CD1c-positive myeloid dendritic cell (primary cell): Measurements from ENCODE around the gene MGME1.
"Not testable (repeated sequence)": the region's sequence is repeated elsewhere in the genome, so short reads cannot be mapped to it uniquely, and the experiment has no call there.

Source experiments
- DNase-seq: peaks from one replicate; pipeline ENCODE4 v3.0.0-alpha.2; 2016; ENCODE audit errors: extremely low spot score

Gene MGME1

GRCh38 chr20:18020931-18021330 lies 52.1 kb downstream of the MGME1 start:
- no peak for DNase-seq

GRCh38 chr20:18024606-18025127 lies 55.8 kb downstream of the MGME1 start:
- no peak for DNase-seq

GRCh38 chr20:18027011-18027410 lies 58.2 kb downstream of the MGME1 start:
- DNase-seq, result not testable (repeated sequence)

GRCh38 chr20:18030020-18030419 lies 61.2 kb downstream of the MGME1 start:
- DNase-seq, result no peak

GRCh38 chr20:18031050-18031449 lies 62.2 kb downstream of the MGME1 start:
- DNase-seq, result no peak

GRCh38 chr20:18031888-18032509 lies 63.2 kb downstream of the MGME1 start:
- DNase-seq, result no peak

GRCh38 chr20:18032977-18033892 lies 64.4 kb downstream of the MGME1 start:
- DNase-seq, result no peak

- no peak for DNase-seq
Measured at GRCh38 chr20:18034039-18034438, 65.2 kb downstream of the MGME1 start.

- no peak for DNase-seq
Measured at GRCh38 chr20:18039063-18039462, 70.2 kb downstream of the MGME1 start.
